Mesenchymal stem cell (in vitro differentiated cells and primary cell): Measurements from ENCODE around the gene DOCK11.

Experiments used
- DNase-seq: peaks from one replicate; pipeline ENCODE4 v3.0.0-alpha.2; 2013
- H2AFZ ChIP-seq: one replicate; pipeline ENCODE4 v1.6.1; 2013; ENCODE audit warnings: low read depth, mild to moderate bottlenecking, control low read depth, inconsistent platforms, low read length, moderate library complexity
- H2AK5ac ChIP-seq: 2 replicates; pipeline ENCODE4 v1.6.1; 2013; ENCODE audit warnings: low read length, moderate library complexity, mild to moderate bottlenecking, inconsistent platforms; ENCODE audit not compliant: severe bottlenecking
- H2BK120ac ChIP-seq: one replicate; pipeline ENCODE4 v1.6.1; 2013; ENCODE audit warnings: low read depth, mild to moderate bottlenecking, inconsistent platforms, low read length, moderate library complexity
- H2BK12ac ChIP-seq, 2 experiments: one replicate each; pipeline ENCODE4 v1.6.1; 2013; ENCODE audit warnings: inconsistent platforms in 2 of 2, low read length in 2 of 2, mild to moderate bottlenecking in 2 of 2, moderate library complexity in 2 of 2, control low read depth in 1 of 2
- H2BK15ac ChIP-seq: one replicate; pipeline ENCODE4 v1.6.1; 2013; ENCODE audit warnings: mild to moderate bottlenecking, low read depth, inconsistent platforms; ENCODE audit not compliant: poor library complexity, severe bottlenecking
- H2BK5ac ChIP-seq: 2 replicates; pipeline ENCODE4 v1.6.1; 2013; ENCODE audit warnings: low read depth, mild to moderate bottlenecking, low read length, control low read depth, inconsistent platforms; ENCODE audit not compliant: poor library complexity, severe bottlenecking
- H3K14ac ChIP-seq, 2 experiments: one replicate each; pipeline ENCODE4 v1.6.1; 2013; ENCODE audit warnings: inconsistent platforms in 2 of 2, low read length in 2 of 2, control low read depth in 1 of 2, mild to moderate bottlenecking in 1 of 2, moderate library complexity in 1 of 2
- H3K18ac ChIP-seq, 2 experiments: one replicate each; pipeline ENCODE4 v1.6.1; 2013; ENCODE audit warnings: inconsistent platforms in 2 of 2, low read length in 2 of 2, control low read depth in 1 of 2, low read depth in 1 of 2, mild to moderate bottlenecking in 1 of 2
- H3K23ac ChIP-seq, 2 experiments: one replicate each; pipeline ENCODE4 v1.6.1; 2013; ENCODE audit warnings: inconsistent platforms in 2 of 2, low read length in 2 of 2, mild to moderate bottlenecking in 2 of 2, moderate library complexity in 2 of 2, control low read depth in 1 of 2
- H3K27ac ChIP-seq: 2 replicates; pipeline ENCODE4 v1.5.1; 2013; ENCODE audit warnings: mild to moderate bottlenecking, moderate library complexity, low read length, control low read depth, inconsistent platforms; ENCODE audit not compliant: poor library complexity, severe bottlenecking
- H3K27me3 ChIP-seq, 2 experiments: 2 replicates each; pipeline versions ENCODE4 v1.6.1 to v1.7.0; 2013; ENCODE audit warnings: low read length in 2 of 2, mild to moderate bottlenecking in 2 of 2, moderate library complexity in 2 of 2, control low read depth in 1 of 2, inconsistent platforms in 1 of 2; ENCODE audit not compliant: control insufficient read depth in 1 of 2, insufficient read depth in 1 of 2
- H3K36me3 ChIP-seq, 2 experiments: 2 replicates each; pipeline versions ENCODE4 v1.6.1 to v1.7.0; 2013; ENCODE audit warnings: low read length in 2 of 2, control low read depth in 1 of 2, inconsistent platforms in 1 of 2, low read depth in 1 of 2, mild to moderate bottlenecking in 1 of 2; ENCODE audit not compliant: insufficient read depth in 2 of 2, control insufficient read depth in 1 of 2
- H3K4ac ChIP-seq, 2 experiments: one replicate each; pipeline ENCODE4 v1.6.1; 2013; ENCODE audit warnings: inconsistent platforms in 2 of 2, low read length in 2 of 2, mild to moderate bottlenecking in 2 of 2, moderate library complexity in 2 of 2, control low read depth in 1 of 2, low read depth in 1 of 2
- H3K4me1 ChIP-seq: 2 replicates; pipeline ENCODE4 v1.6.1; 2013; ENCODE audit warnings: low read depth, low read length, control low read depth; ENCODE audit not compliant: control insufficient read depth, insufficient read depth
- H3K4me2 ChIP-seq: 2 replicates; pipeline ENCODE4 v1.6.1; 2013; ENCODE audit warnings: low read length, mild to moderate bottlenecking, inconsistent platforms; ENCODE audit not compliant: poor library complexity, severe bottlenecking
- H3K4me3 ChIP-seq, 2 experiments: 2 replicates each; pipeline versions ENCODE4 v1.5.1 to v1.7.0; 2013; ENCODE audit warnings: low read length in 2 of 2, mild to moderate bottlenecking in 2 of 2, control low read depth in 1 of 2, low read depth in 1 of 2; ENCODE audit not compliant: insufficient read depth in 1 of 2
- H3K79me1 ChIP-seq: replicated peaks from 2 replicates; pipeline ENCODE4 v1.6.1; 2013; ENCODE audit warnings: mild to moderate bottlenecking, control low read depth, low read length, inconsistent platforms; ENCODE audit not compliant: poor library complexity, severe bottlenecking
- H3K9ac ChIP-seq: 2 replicates; pipeline ENCODE4 v1.7.0; 2013; ENCODE audit warnings: mild to moderate bottlenecking, low read length, moderate library complexity
- H3K9me3 ChIP-seq: 2 replicates; pipeline ENCODE4 v1.7.0; 2013; ENCODE audit warnings: mild to moderate bottlenecking, low read length; ENCODE audit not compliant: control insufficient read depth
- H4K8ac ChIP-seq: one replicate; pipeline ENCODE4 v1.6.1; 2013; ENCODE audit warnings: inconsistent platforms, mild to moderate bottlenecking, low read length, moderate library complexity
- H4K91ac ChIP-seq: one replicate; pipeline ENCODE4 v1.6.1; 2013; ENCODE audit warnings: mild to moderate bottlenecking, low read length, inconsistent platforms
- WGBS: methylation state at CpG from one replicate; pipeline ENCODE4 v1.1.7; 2013; ENCODE audit warnings: mixed read lengths; 5-methylcytosine and 5-hydroxymethylcytosine counted together

DOCK11 gene

DNA sequence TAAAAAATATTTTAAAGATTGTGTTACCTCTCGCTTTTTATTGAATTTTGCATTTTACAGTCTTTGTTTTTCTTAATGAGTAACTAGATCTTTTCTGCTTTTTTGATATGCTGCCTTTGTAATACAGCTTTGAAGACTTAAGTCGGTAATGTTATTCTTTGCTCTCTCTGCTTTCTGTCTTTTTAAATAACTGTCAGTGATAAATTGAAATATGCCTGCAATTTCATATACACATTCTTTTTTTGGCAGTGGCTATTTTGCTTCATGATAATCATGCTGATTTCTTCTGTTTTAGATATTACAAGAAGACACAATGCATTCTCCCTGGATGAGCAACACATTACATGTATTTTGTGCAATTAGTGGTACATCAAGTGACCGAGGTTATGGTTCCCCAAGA lies 189.8 kb downstream of the DOCK11 start:
- H3K27me3 ChIP-seq: peaks cover 0 to 4% of the 10 kb centered on the region in 2 experiments
- no peaks in the 10 kb centered on the region for H3K9me3 ChIP-seq
- H2BK5ac ChIP-seq: no peak overlapping the region

GRCh38 chrX:118688935-118689334 lies 193.3 kb downstream of the DOCK11 start:
- Histone ChIP-seq H3K27ac (no peak overlapping the region), H2AK5ac (no peak overlapping the region), H2BK5ac (no peak overlapping the region), H3K9me3 (no peaks in the 10 kb centered on the region), H3K36me3 (peaks cover 0 to 4% of the 10 kb centered on the region in 2 experiments), H3K4me2 (no peak overlapping the region), H3K23ac (no peak overlapping the region), H3K9ac (no peak overlapping the region), H3K79me1 (no peaks in the 10 kb centered on the region), H4K8ac (no peak overlapping the region), H3K14ac (no peak overlapping the region), H3K4me3 (no peak overlapping the region), H2AFZ (no peak overlapping the region), H2BK15ac (no peak overlapping the region), H3K18ac (no peak overlapping the region), H2BK12ac (no peak overlapping the region), H3K4ac (no peak overlapping the region), H4K91ac (no peak overlapping the region), H3K27me3 (no peaks in the 10 kb centered on the region), H3K4me1 (no peaks in the 10 kb centered on the region), H2BK120ac (no peak overlapping the region)
- WGBS: 75% methylated on average over 1 of the region's 3 CpGs
- no peak for DNase-seq

More for the DNA sequence above, 189.8 kb downstream of the DOCK11 start:
- Histone ChIP-seq H3K27ac (no peak overlapping the region), H3K4me1 (no peaks in the 10 kb centered on the region), H2BK12ac (no peak overlapping the region), H3K23ac (no peak overlapping the region), H3K9ac (no peak overlapping the region), H3K4me3 (no peak overlapping the region), H2AK5ac (no peak overlapping the region), H4K8ac (no peak overlapping the region), H3K14ac (no peak overlapping the region), H3K4me2 (no peak overlapping the region), H2BK120ac (no peak overlapping the region), H3K36me3 (peaks cover 0 to 33% of the 10 kb centered on the region in 2 experiments), H2BK15ac (no peak overlapping the region), H3K79me1 (no peaks in the 10 kb centered on the region), H3K4ac (no peak overlapping the region), H2AFZ (no peak overlapping the region), H4K91ac (no peak overlapping the region), H3K18ac (no peak overlapping the region)
- 97% methylated on average over 2 of the region's 3 CpGs for WGBS
- DNase-seq: no peak

DNA sequence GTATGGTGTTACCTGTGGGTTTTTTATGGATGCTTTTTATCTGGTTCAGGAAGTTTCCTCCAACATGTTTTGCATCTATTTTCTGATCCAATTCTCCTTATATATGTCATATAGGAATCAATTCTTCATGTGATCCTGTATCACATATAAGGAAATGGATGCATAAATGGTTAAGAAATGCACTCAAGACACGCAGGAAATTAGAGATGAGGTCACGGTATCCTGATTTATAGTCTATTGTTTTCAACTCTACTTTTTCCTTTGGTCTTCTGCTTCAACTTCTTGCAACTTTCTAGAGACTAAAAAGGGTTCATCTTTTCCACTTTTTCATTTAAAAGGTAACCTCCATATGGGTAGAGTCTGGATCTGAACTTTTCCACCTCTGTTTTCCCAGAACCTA lies 198.2 kb downstream of the DOCK11 start:
- H3K36me3 ChIP-seq: no peaks in the 10 kb centered on the region
- no peaks in the 10 kb centered on the region for H3K27me3 ChIP-seq
- H3K18ac ChIP-seq: no peak overlapping the region
- no peak overlapping the region for H4K91ac ChIP-seq
- no peak overlapping the region for H3K4me3 ChIP-seq
- H3K79me1 ChIP-seq: no peaks in the 10 kb centered on the region
- no peak overlapping the region for H2AFZ ChIP-seq
- no peak overlapping the region for H3K4ac ChIP-seq
- H2BK15ac ChIP-seq: no peak overlapping the region
- no peak overlapping the region for H4K8ac ChIP-seq
- no peaks in the 10 kb centered on the region for H3K9me3 ChIP-seq
- DNase-seq: no peak
- no peak overlapping the region for H3K9ac ChIP-seq
- no peak overlapping the region for H2BK120ac ChIP-seq
- H2BK5ac ChIP-seq: no peak overlapping the region
- H3K4me1 ChIP-seq: no peaks in the 10 kb centered on the region
- no peak overlapping the region for H2AK5ac ChIP-seq
- H3K23ac ChIP-seq: no peak overlapping the region
- no peak overlapping the region for H3K14ac ChIP-seq
- no peak overlapping the region for H2BK12ac ChIP-seq
- H3K4me2 ChIP-seq: no peak overlapping the region
- H3K27ac ChIP-seq: no peak overlapping the region
- WGBS: no CpG with 5 or more reads among the region's 2 CpGs

DNA sequence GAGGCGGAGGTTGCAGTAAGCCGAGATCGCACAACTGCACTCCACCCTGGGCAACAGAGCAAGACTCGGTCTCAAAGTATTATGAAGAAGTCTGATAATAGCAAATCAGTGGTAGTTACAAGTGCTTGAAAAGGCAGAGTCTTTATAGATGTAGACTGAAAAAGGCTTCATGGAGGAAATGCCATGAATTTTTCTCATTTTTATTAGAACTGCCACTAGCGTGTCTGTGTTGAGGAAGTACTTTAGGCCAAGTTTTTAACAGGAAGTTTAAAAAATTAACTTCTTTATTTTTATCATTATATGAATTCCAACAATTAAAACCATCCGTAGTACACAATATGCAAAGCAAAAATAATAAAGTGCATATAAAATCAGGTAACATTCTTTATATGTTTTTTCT lies 199.0 kb downstream of the DOCK11 start:
- Histone ChIP-seq H4K8ac (no peak overlapping the region), H3K79me1 (no peaks in the 10 kb centered on the region), H2BK120ac (no peak overlapping the region), H3K27me3 (no peaks in the 10 kb centered on the region), H2BK5ac (no peak overlapping the region), H3K14ac (no peak overlapping the region), H2AK5ac (no peak overlapping the region), H3K9ac (no peak overlapping the region), H3K4me2 (no peak overlapping the region), H2BK12ac (no peak overlapping the region), H3K23ac (no peak overlapping the region), H3K27ac (no peak overlapping the region), H3K4me3 (no peak overlapping the region), H2AFZ (no peak overlapping the region), H3K9me3 (no peaks in the 10 kb centered on the region), H2BK15ac (no peak overlapping the region), H3K4me1 (no peaks in the 10 kb centered on the region), H4K91ac (no peak overlapping the region), H3K18ac (no peak overlapping the region), H3K36me3 (no peaks in the 10 kb centered on the region), H3K4ac (no peak overlapping the region)
- no peak for DNase-seq
- no CpG with 5 or more reads among the region's 6 CpGs for WGBS
